Measurements from ENCODE around the gene MYF5.

Gene MYF5

GRCh38 chr12:80681287-80681686 lies 35.4 kb upstream of the MYF5 start:
- TF ChIP-seq EP300 (IDR thresholded peaks at IDR 0.05; ENCODE audit: borderline replicate concordance) (no peak), ZBTB7A (IDR thresholded peaks at IDR 0.05; ENCODE audit: low read depth) (no peak), EGR1 (IDR thresholded peaks at IDR 0.05) (no peak), FOXM1 (IDR thresholded peaks at IDR 0.05; ENCODE audit: borderline replicate concordance, low read depth) (no peak), CREB1 (IDR thresholded peaks at IDR 0.05; ENCODE audit: low read depth) (no peak), YY1 (IDR thresholded peaks at IDR 0.05; ENCODE audit: low read depth) (no peak), TAF1 (IDR thresholded peaks at IDR 0.05; ENCODE audit: low read depth) (no peak), TEAD4 (IDR thresholded peaks at IDR 0.05) (no peak), MAX (IDR thresholded peaks at IDR 0.05) (no peak), REST (IDR thresholded peaks at IDR 0.05; ENCODE audit: low read depth) (no peak), CEBPB (IDR thresholded peaks at IDR 0.05) (no peak), USF1 (IDR thresholded peaks at IDR 0.05) (no peak), TCF12 (IDR thresholded peaks at IDR 0.05; ENCODE audit: low read depth) (no peak), RAD21 (IDR thresholded peaks at IDR 0.05; ENCODE audit: low read depth) (no peak), NFIC (IDR thresholded peaks at IDR 0.05) (no peak)

GRCh38 chr12:80681786-80682185 lies 34.9 kb upstream of the MYF5 start:
- no peak for TF ChIP-seq FOXM1 (IDR thresholded peaks at IDR 0.05; ENCODE audit: borderline replicate concordance, low read depth)
- TF ChIP-seq REST (IDR thresholded peaks at IDR 0.05; ENCODE audit: low read depth), result no peak
- no peak for TF ChIP-seq TEAD4 (IDR thresholded peaks at IDR 0.05)
- no peak for TF ChIP-seq ZBTB7A (IDR thresholded peaks at IDR 0.05; ENCODE audit: low read depth)
- TF ChIP-seq NFIC (IDR thresholded peaks at IDR 0.05), result no peak

- no peak for TF ChIP-seq YY1 (IDR thresholded peaks at IDR 0.05; ENCODE audit: low read depth)
- TF ChIP-seq TEAD4 (IDR thresholded peaks at IDR 0.05), result no peak
- no peak for TF ChIP-seq NFIC (IDR thresholded peaks at IDR 0.05)
- TF ChIP-seq USF1 (IDR thresholded peaks at IDR 0.05), result no peak
- no peak for TF ChIP-seq FOXM1 (IDR thresholded peaks at IDR 0.05; ENCODE audit: borderline replicate concordance, low read depth)
- no peak for TF ChIP-seq TAF1 (IDR thresholded peaks at IDR 0.05; ENCODE audit: low read depth)
- no peak for TF ChIP-seq ZBTB7A (IDR thresholded peaks at IDR 0.05; ENCODE audit: low read depth)
- no peak for TF ChIP-seq CEBPB (IDR thresholded peaks at IDR 0.05)
- TF ChIP-seq EP300 (IDR thresholded peaks at IDR 0.05; ENCODE audit: borderline replicate concordance), result no peak
- TF ChIP-seq EGR1 (IDR thresholded peaks at IDR 0.05), result no peak
- no peak for TF ChIP-seq CREB1 (IDR thresholded peaks at IDR 0.05; ENCODE audit: low read depth)
- no peak for TF ChIP-seq REST (IDR thresholded peaks at IDR 0.05; ENCODE audit: low read depth)
- TF ChIP-seq MAX (IDR thresholded peaks at IDR 0.05), result no peak
- TF ChIP-seq TCF12 (IDR thresholded peaks at IDR 0.05; ENCODE audit: low read depth), result no peak
- no peak for TF ChIP-seq RAD21 (IDR thresholded peaks at IDR 0.05; ENCODE audit: low read depth)
Observed at GRCh38 chr12:80684077-80684495, 32.6 kb upstream of the MYF5 start.

GRCh38 chr12:80690090-80690489 lies 26.6 kb upstream of the MYF5 start:
- no peak for TF ChIP-seq FOXM1 (IDR thresholded peaks at IDR 0.05; ENCODE audit: borderline replicate concordance, low read depth)
- TF ChIP-seq NFIC (IDR thresholded peaks at IDR 0.05), result no peak
- TF ChIP-seq RAD21 (IDR thresholded peaks at IDR 0.05; ENCODE audit: low read depth), result no peak
- TF ChIP-seq MAX (IDR thresholded peaks at IDR 0.05), result no peak
- TF ChIP-seq TCF12 (IDR thresholded peaks at IDR 0.05; ENCODE audit: low read depth), result no peak
- TF ChIP-seq USF1 (IDR thresholded peaks at IDR 0.05), result no peak

Data from Ishikawa (cell line).